Bronchial smooth muscle cell (primary cell): ENCODE data around the gene CALN1. TPM values are rescaled to one million over a fixed set of nuclear protein-coding genes. Genes with fewer than 3 reads are reported as not detected.

Experiments used
- total RNA-seq: library from RNA; depleted of rRNA; stranded (reverse); fragments of >200 nt; gene quantifications from 2 replicates; pipeline ENCODE4 v1.2.1, GENCODE V29; 2014

CALN1 gene
- not detected in 2 replicates for total RNA-seq

DNA sequence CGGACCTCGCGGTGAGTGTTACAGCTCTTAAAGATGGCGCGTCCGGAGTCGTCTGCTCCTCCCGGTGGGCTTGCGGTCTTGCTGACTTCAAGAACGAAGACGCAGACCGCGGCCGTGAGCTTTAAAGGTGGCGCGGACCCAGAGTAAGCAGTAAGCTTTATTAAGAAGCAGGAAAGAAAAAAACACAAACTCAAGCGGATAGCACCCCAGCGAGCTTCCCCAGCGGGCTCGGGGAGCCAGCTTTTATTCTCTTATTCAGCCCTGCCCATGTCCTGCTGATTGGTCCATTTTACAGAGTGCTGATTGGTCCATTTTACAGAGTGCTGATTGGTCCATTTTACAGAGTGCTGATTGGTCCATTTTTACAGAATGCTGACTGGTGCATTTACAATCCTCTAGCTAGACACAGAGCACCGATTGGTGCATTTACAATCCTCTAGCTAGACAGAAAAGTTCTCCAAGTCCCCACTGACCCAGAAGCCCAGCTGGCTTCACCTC lies at the start of gene CALN1:
Gene CALN1 (minus strand): TSS at position 218 of the 498 bp plus-strand sequence.

